ENCODE data around the gene HES1. TPM values are rescaled to one million over a fixed set of nuclear protein-coding genes. Genes with fewer than 3 reads are reported as not detected.

HES1 gene
- total and polyA plus RNA-seq, 7 donors, result 17.4 to 47.4 (median 28.4) TPM

GRCh38 chr3:194181612-194182529 is 45.9 kb downstream of the HES1 start:
- Histone ChIP-seq H3K4me1 (peaks cover 0 to 12% (median 2%) of the 10 kb centered on the region in 4 donors), H3K27ac (no peak overlapping the region), H3K27me3 (no peaks in the 10 kb centered on the region), H3K9me3 (no peaks in the 10 kb centered on the region), H3K4me3 (no peak overlapping the region), H3K36me3 (no peaks in the 10 kb centered on the region)
- TF ChIP-seq POLR2A (IDR thresholded peaks at IDR 0.05), result no peak
- TF ChIP-seq POLR2AphosphoS5 (IDR thresholded peaks at IDR 0.05), result no peak
- intact Hi-C loops (cut with DNase I), result no loop called here
- 88 to 90% methylated on average over 11 of the region's 11 CpGs for WGBS, 2 donors
- no peak for DNase-seq

- no peak for DNase-seq
- peaks cover 0 to 12% (median 2%) of the 10 kb centered on the region in 4 donors for H3K4me1 ChIP-seq
- no peaks in the 10 kb centered on the region for H3K36me3 ChIP-seq
- TF ChIP-seq EP300 (IDR thresholded peaks at IDR 0.05) (no peak), POLR2A (IDR thresholded peaks at IDR 0.05) (no peak), CTCF (IDR thresholded peaks at IDR 0.05) (no peak), POLR2AphosphoS5 (IDR thresholded peaks at IDR 0.05) (no peak)
- WGBS, 2 donors, result 91 to 96% methylated on average over 4 of the region's 4 CpGs
- no peak overlapping the region for H3K4me3 ChIP-seq
- intact Hi-C loops (cut with DNase I), result no loop called here
- no peaks in the 10 kb centered on the region for H3K27me3 ChIP-seq
- H3K9me3 ChIP-seq, result no peaks in the 10 kb centered on the region
- no peak overlapping the region for H3K27ac ChIP-seq
Measured at GRCh38 chr3:194183271-194183670, 47.3 kb downstream of the HES1 start.

GRCh38 chr3:194184265-194184751 is 48.4 kb downstream of the HES1 start:
- no peak for TF ChIP-seq POLR2A (IDR thresholded peaks at IDR 0.05)
- no peaks in the 10 kb centered on the region for H3K36me3 ChIP-seq
- peak overlapping the region in 1 of 4 donors; percentile 67 for H3K27ac ChIP-seq
- 14 to 60% methylated on average over 4 of the region's 4 CpGs for WGBS, 2 donors
- peaks cover 0 to 12% (median 2%) of the 10 kb centered on the region in 4 donors for H3K4me1 ChIP-seq
- intact Hi-C loops (cut with DNase I), result no loop called here
- DNase-seq, result no peak
- H3K4me3 ChIP-seq, result no peak overlapping the region
- H3K27me3 ChIP-seq, result no peaks in the 10 kb centered on the region
- no peaks in the 10 kb centered on the region for H3K9me3 ChIP-seq

- Histone ChIP-seq H3K9me3 (no peaks in the 10 kb centered on the region), H3K27me3 (no peaks in the 10 kb centered on the region), H3K36me3 (no peaks in the 10 kb centered on the region), H3K4me1 (peaks cover 0 to 12% (median 2%) of the 10 kb centered on the region in 4 donors), H3K4me3 (no peak overlapping the region), H3K27ac (peak overlapping the region in 1 of 4 donors; percentile 67)
- intact Hi-C loops (cut with DNase I), result no loop called here
- no peak for DNase-seq
- 80 to 84% methylated on average over 1 of the region's 1 CpG for WGBS, 2 donors
- no peak for TF ChIP-seq EP300 (IDR thresholded peaks at IDR 0.05)
- no peak for TF ChIP-seq POLR2AphosphoS5 (IDR thresholded peaks at IDR 0.05)
- TF ChIP-seq POLR2A (IDR thresholded peaks at IDR 0.05), result no peak
- TF ChIP-seq CTCF (IDR thresholded peaks at IDR 0.05), result no peak
Measured at GRCh38 chr3:194184801-194185200, 48.9 kb downstream of the HES1 start.

- TF ChIP-seq EP300 (IDR thresholded peaks at IDR 0.05), result no peak
- TF ChIP-seq POLR2A (IDR thresholded peaks at IDR 0.05), result no peak
- TF ChIP-seq POLR2AphosphoS5 (IDR thresholded peaks at IDR 0.05), result no peak
- no peak for TF ChIP-seq CTCF (IDR thresholded peaks at IDR 0.05)
- 94% methylated on average over 9 of the region's 9 CpGs for WGBS, 2 donors
Measured at GRCh38 chr3:194185221-194185620, 49.3 kb downstream of the HES1 start.

More at GRCh38 chr3:194185221-194185620, 49.3 kb downstream of the HES1 start:
- peaks cover 0 to 12% (median 2%) of the 10 kb centered on the region in 4 donors for H3K4me1 ChIP-seq
- H3K4me3 ChIP-seq, result no peak overlapping the region
- H3K36me3 ChIP-seq, result no peaks in the 10 kb centered on the region
- no peaks in the 10 kb centered on the region for H3K27me3 ChIP-seq
- H3K27ac ChIP-seq, result no peak overlapping the region
- intact Hi-C loops (cut with DNase I), result no loop called here
- H3K9me3 ChIP-seq, result no peaks in the 10 kb centered on the region
- no peak for DNase-seq

Measured in sigmoid colon (tissue), 7 donors.